ENCODE measurements around the gene TUBB4B. TPM values are rescaled to one million over a fixed set of nuclear protein-coding genes. Genes with fewer than 3 reads are reported as not detected.

TUBB4B gene
- total RNA-seq, 1 donor, result 67.7 TPM

- no peak overlapping the region for H2AFZ ChIP-seq (ENCODE audit: low read length)
- H3K27ac ChIP-seq (ENCODE audit: low read depth, low read length), result no peak overlapping the region
- DNase-seq (ENCODE audit: insufficient read length, low spot score, missing footprints), result peak; percentile 83
- H3K36me3 ChIP-seq (ENCODE audit: insufficient read depth, low read length), result peaks cover 14% of the 10 kb centered on the region
- H3K27me3 ChIP-seq (ENCODE audit: insufficient read depth, low read length), result peaks cover 5% of the 10 kb centered on the region
- no peaks in the 10 kb centered on the region for H3K9me3 ChIP-seq (ENCODE audit: low read depth, low read length)
- H3K4me1 ChIP-seq (ENCODE audit: insufficient read depth, low read length), result peaks cover 5% of the 10 kb centered on the region
- H3K4me2 ChIP-seq (ENCODE audit: insufficient read depth, low read length), result peak overlapping the region; percentile 32
- peak overlapping the region; percentile 37 for H3K4me3 ChIP-seq (ENCODE audit: insufficient read depth, low read length)
- peaks cover 24% of the 10 kb centered on the region for H4K20me1 ChIP-seq (ENCODE audit: insufficient read depth, low read length)
- H3K79me2 ChIP-seq (ENCODE audit: insufficient read depth, low read length), result peaks cover 15% of the 10 kb centered on the region
- no peak for TF ChIP-seq CTCF (IDR thresholded peaks at IDR 0.05; ENCODE audit: extremely low read depth, low read depth, low read length)
Observed at GRCh38 chr9:137247135-137247915, 6.2 kb downstream of the TUBB4B start.

- H3K27ac ChIP-seq (ENCODE audit: low read depth, low read length), result no peak overlapping the region
- H4K20me1 ChIP-seq (ENCODE audit: insufficient read depth, low read length), result peaks cover 18% of the 10 kb centered on the region
- TF ChIP-seq CTCF (IDR thresholded peaks at IDR 0.05; ENCODE audit: extremely low read depth, low read depth, low read length), result no peak
- H3K9me3 ChIP-seq (ENCODE audit: low read depth, low read length), result no peaks in the 10 kb centered on the region
- no peaks in the 10 kb centered on the region for H3K4me1 ChIP-seq (ENCODE audit: insufficient read depth, low read length)
- DNase-seq (ENCODE audit: insufficient read length, low spot score, missing footprints), result peak; percentile 50
- H3K79me2 ChIP-seq (ENCODE audit: insufficient read depth, low read length), result peaks cover 10% of the 10 kb centered on the region
- no peak overlapping the region for H2AFZ ChIP-seq (ENCODE audit: low read length)
- H3K27me3 ChIP-seq (ENCODE audit: insufficient read depth, low read length), result peaks cover 5% of the 10 kb centered on the region
- no peak overlapping the region for H3K4me2 ChIP-seq (ENCODE audit: insufficient read depth, low read length)
- no peak overlapping the region for H3K4me3 ChIP-seq (ENCODE audit: insufficient read depth, low read length)
- H3K36me3 ChIP-seq (ENCODE audit: insufficient read depth, low read length), result peaks cover 9% of the 10 kb centered on the region
Observed at GRCh38 chr9:137247916-137248175, 6.8 kb downstream of the TUBB4B start.

GRCh38 chr9:137250329-137251193 is 9.5 kb downstream of the TUBB4B start:
- Histone ChIP-seq H3K27ac (ENCODE audit: low read depth, low read length) (no peak overlapping the region), H3K27me3 (ENCODE audit: insufficient read depth, low read length) (peaks cover 5% of the 10 kb centered on the region), H2AFZ (ENCODE audit: low read length) (no peak overlapping the region), H3K4me1 (ENCODE audit: insufficient read depth, low read length) (peaks cover 4% of the 10 kb centered on the region), H3K9me3 (ENCODE audit: low read depth, low read length) (no peaks in the 10 kb centered on the region), H3K36me3 (ENCODE audit: insufficient read depth, low read length) (no peaks in the 10 kb centered on the region), H3K4me3 (ENCODE audit: insufficient read depth, low read length) (no peak overlapping the region), H3K4me2 (ENCODE audit: insufficient read depth, low read length) (no peak overlapping the region), H4K20me1 (ENCODE audit: insufficient read depth, low read length) (no peaks in the 10 kb centered on the region), H3K79me2 (ENCODE audit: insufficient read depth, low read length) (peaks cover 3% of the 10 kb centered on the region)
- TF ChIP-seq CTCF (IDR thresholded peaks at IDR 0.05; ENCODE audit: extremely low read depth, low read depth, low read length), result no peak
- DNase-seq (ENCODE audit: insufficient read length, low spot score, missing footprints), result peak; percentile 81

- Histone ChIP-seq H3K27ac (ENCODE audit: low read depth, low read length) (no peak within 1 kb of the TSS), H3K79me2 (ENCODE audit: insufficient read depth, low read length) (peaks cover 8% of the 10 kb centered on the region), H3K4me1 (ENCODE audit: insufficient read depth, low read length) (peaks cover 9% of the 10 kb centered on the region), H3K4me2 (ENCODE audit: insufficient read depth, low read length) (no peak within 1 kb of the TSS), H3K27me3 (ENCODE audit: insufficient read depth, low read length) (peaks cover 5% of the 10 kb centered on the region), H4K20me1 (ENCODE audit: insufficient read depth, low read length) (peaks cover 4% of the 10 kb centered on the region), H3K36me3 (ENCODE audit: insufficient read depth, low read length) (no peaks in the 10 kb centered on the region), H2AFZ (ENCODE audit: low read length) (no peak within 1 kb of the TSS), H3K4me3 (ENCODE audit: insufficient read depth, low read length) (no peak within 1 kb of the TSS), H3K9me3 (ENCODE audit: low read depth, low read length) (no peaks in the 10 kb centered on the region)
- TF ChIP-seq CTCF (IDR thresholded peaks at IDR 0.05; ENCODE audit: extremely low read depth, low read depth, low read length), result no peak
- DNase-seq (ENCODE audit: insufficient read length, low spot score, missing footprints), result peak; percentile 92
Observed at GRCh38 chr9:137251194-137251461, 10.0 kb downstream of the TUBB4B start, which contains the start of gene STPG3. TSS of gene STPG3 (plus strand) at chr9:137251286. CDS start at chr9:137251287, 1 bp downstream.
